Endothelial cell of umbilical vein (primary cell): ENCODE measurements around the gene HOXB4.

Experiments used
- JUN ChIP-seq: IDR thresholded peaks from 2 replicates; pipeline ENCODE4 v1.6.1; 2011; ENCODE audit warnings: borderline replicate concordance, low read depth; ENCODE audit not compliant: insufficient read length, insufficient read depth
- MAX ChIP-seq: IDR thresholded peaks from 2 replicates; pipeline ENCODE4 v1.6.1; 2011; ENCODE audit not compliant: insufficient read depth, insufficient read length
- POLR2A ChIP-seq: IDR thresholded peaks from 2 replicates; pipeline ENCODE4 v1.6.1; 2012; ENCODE audit warnings: low read depth, mild to moderate bottlenecking, control low read depth, low read length
- POLR2AphosphoS5 ChIP-seq: IDR thresholded peaks from 2 replicates; pipeline ENCODE4 v1.6.1; 2012; ENCODE audit warnings: low read depth, mild to moderate bottlenecking, control low read depth, low read length, moderate library complexity; ENCODE audit not compliant: insufficient read depth
- TF ChIP-seq, protein P1 (sequence below), 2 donors: IDR thresholded peaks; 1 replicate in 1 of 2; 2 replicates in 1 of 2; pipeline ENCODE4 v1.5.1; 2011; ENCODE audit warnings: low read length in 2 of 2, mild to moderate bottlenecking in 2 of 2, moderate library complexity in 2 of 2, control low read depth in 1 of 2, inconsistent platforms in 1 of 2, low read depth in 1 of 2; ENCODE audit not compliant: insufficient read depth in 1 of 2; ENCODE audit errors: extremely low read depth in 1 of 2

DNA sequence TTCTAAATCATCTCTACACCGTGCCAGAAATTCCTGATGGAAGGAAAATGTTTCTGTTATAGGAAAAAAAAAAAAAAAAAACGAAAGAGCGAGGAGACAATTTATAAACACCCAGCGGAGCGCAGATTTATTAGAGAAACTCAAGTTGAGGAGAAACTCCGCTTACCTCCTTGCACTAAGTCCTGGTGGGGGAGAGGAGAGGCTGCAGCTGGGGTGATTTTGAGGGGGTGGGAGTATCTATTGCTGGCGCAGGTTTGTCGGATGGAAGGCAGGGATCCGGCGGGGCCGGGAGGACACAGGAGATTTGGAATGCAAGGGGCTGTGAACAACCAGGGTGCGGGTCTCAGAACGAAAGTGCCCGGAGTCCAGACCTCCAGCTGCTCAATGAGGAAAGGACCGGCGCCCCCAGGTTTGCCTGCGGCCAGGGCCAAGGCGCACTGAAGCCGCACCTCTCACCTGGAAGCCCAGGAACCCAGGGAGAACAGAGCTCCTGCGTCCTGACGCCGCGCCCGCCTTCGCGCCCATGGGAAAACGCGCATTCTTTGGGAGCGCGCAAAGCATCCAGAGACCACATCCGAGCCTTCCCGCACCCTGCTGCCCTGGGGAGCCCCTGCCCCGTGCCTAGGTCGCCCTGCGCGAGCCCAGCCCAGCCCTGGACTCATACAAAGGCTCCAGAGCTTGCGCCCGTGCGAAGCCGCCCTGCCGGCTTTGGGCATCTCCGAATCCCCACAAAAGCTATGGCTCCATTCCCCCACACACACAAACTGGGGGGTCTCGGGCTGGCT, 39.5 kb upstream of the HOXB4 start:
- TF ChIP-seq MAX (no peak), POLR2AphosphoS5 (no peak), JUN (no peak), POLR2A (no peak)
- TF ChIP-seq, protein P1, sequence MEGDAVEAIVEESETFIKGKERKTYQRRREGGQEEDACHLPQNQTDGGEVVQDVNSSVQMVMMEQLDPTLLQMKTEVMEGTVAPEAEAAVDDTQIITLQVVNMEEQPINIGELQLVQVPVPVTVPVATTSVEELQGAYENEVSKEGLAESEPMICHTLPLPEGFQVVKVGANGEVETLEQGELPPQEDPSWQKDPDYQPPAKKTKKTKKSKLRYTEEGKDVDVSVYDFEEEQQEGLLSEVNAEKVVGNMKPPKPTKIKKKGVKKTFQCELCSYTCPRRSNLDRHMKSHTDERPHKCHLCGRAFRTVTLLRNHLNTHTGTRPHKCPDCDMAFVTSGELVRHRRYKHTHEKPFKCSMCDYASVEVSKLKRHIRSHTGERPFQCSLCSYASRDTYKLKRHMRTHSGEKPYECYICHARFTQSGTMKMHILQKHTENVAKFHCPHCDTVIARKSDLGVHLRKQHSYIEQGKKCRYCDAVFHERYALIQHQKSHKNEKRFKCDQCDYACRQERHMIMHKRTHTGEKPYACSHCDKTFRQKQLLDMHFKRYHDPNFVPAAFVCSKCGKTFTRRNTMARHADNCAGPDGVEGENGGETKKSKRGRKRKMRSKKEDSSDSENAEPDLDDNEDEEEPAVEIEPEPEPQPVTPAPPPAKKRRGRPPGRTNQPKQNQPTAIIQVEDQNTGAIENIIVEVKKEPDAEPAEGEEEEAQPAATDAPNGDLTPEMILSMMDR (IDR thresholded peaks at IDR 0.05; ENCODE audit: extremely low read depth in 1 of 2, insufficient read depth in 1 of 2, low read depth in 1 of 2, low read length in 2 of 2) = no peak
